GM12801 (cell line): ENCODE measurements around the gene MAS1L.

Experiments used
- TF ChIP-seq, protein P1 (sequence below): IDR thresholded peaks from one replicate; pipeline ENCODE4 v1.5.1; 2011; ENCODE audit warnings: control low read depth; ENCODE audit not compliant: insufficient read length; ENCODE audit errors: extremely low read depth

MAS1L gene

GRCh38 chr6:29491574-29491973, 3.8 kb upstream of the MAS1L start:
- TF ChIP-seq, protein P1, sequence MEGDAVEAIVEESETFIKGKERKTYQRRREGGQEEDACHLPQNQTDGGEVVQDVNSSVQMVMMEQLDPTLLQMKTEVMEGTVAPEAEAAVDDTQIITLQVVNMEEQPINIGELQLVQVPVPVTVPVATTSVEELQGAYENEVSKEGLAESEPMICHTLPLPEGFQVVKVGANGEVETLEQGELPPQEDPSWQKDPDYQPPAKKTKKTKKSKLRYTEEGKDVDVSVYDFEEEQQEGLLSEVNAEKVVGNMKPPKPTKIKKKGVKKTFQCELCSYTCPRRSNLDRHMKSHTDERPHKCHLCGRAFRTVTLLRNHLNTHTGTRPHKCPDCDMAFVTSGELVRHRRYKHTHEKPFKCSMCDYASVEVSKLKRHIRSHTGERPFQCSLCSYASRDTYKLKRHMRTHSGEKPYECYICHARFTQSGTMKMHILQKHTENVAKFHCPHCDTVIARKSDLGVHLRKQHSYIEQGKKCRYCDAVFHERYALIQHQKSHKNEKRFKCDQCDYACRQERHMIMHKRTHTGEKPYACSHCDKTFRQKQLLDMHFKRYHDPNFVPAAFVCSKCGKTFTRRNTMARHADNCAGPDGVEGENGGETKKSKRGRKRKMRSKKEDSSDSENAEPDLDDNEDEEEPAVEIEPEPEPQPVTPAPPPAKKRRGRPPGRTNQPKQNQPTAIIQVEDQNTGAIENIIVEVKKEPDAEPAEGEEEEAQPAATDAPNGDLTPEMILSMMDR: no peak

DNA sequence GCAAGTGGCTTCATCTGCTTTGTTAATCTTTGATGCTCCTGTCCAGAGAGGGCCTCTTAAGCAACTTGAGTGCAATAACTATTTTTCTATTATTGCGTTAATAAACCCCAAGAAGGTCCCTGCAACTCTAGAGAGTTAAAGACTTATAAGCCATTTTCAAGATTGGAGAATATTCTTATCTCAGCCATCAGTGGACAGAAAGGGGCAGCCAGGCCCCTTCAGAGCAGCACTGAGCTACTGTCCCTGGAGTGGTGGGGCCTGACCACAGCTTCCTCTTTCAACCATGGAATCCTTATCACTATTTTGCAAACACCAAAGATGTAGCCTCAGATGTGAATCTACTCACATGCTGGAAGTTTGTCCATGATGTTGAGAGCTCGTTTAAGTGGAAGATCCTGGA, 2.8 kb upstream of the MAS1L start:
- TF ChIP-seq, protein P1: no peak

DNA sequence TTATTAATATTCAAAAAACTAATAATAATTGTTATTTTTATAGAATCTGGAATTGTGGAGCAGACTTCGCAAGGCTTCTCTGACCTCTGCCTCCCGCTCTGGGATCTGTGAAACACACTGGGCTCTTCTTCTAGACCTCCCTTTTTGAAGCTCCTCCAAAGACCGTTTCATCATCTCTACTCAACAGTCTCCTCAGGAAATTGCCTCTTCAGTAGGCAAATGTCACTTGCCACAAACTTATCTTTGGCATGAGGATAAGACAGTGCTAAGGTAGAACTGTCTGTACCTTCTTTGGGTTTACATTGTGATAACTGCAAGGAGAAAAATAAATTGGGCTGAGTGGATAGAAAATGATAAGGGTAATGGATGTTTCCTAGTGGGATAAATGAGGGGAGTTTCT, 2.3 kb upstream of the MAS1L start:
- TF ChIP-seq, protein P1: no peak

DNA sequence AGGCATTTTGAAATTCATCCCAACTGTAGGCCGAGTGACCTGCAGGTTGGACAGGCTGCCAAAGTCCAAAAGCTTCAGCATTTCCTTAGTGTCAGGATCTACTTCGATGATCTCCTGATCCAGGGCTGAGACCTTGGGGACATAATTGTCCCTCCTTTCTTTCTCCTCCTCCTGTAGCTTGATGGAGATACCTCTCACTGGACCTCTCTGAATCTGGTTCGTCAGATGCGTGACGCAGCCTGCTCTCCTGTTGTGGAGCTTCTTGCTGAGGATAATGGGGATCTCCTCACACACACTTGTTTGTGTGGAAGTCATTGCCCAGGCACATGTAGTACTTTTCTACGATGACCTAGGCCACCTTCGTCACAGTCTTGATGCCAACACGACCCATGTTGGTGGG, 1.5 kb upstream of the MAS1L start:
- TF ChIP-seq, protein P1: no peak

GRCh38 chr6:29488874-29489273, 1.1 kb upstream of the MAS1L start:
- TF ChIP-seq, protein P1: no peak

- TF ChIP-seq, protein P1: no peak
Observed at GRCh38 chr6:29487131-29487530, 625 bp downstream of the MAS1L start.

GRCh38 chr6:29486577-29486976, 1.2 kb downstream of the MAS1L start:
- TF ChIP-seq, protein P1: no peak

GRCh38 chr6:29483735-29484134, 4.0 kb downstream of the MAS1L start:
- TF ChIP-seq, protein P1: no peak
